OCI-M2 (cell line): Measurements from ENCODE around the gene IPO7.
A peak's percentile ranks its signal among the peaks of the same experiment; 100 is the strongest.
"Not testable (repeated sequence)": the region's sequence is repeated elsewhere in the genome, so short reads cannot be mapped to it uniquely, and the experiment has no call there.

ENCODE experiments used
- DNase-seq: peaks from one replicate; lab custom pipeline; 2025; ENCODE audit not compliant: unreplicated experiment; lab: John Stamatoyannopoulos, UW

IPO7 gene

GRCh38 chr11:9384535-9385326 lies at the start of gene IPO7:
TSS of gene IPO7 (plus strand) at chr11:9384652. CDS start at chr11:9384764, 112 bp downstream.
- DNase-seq = no peak

DNA sequence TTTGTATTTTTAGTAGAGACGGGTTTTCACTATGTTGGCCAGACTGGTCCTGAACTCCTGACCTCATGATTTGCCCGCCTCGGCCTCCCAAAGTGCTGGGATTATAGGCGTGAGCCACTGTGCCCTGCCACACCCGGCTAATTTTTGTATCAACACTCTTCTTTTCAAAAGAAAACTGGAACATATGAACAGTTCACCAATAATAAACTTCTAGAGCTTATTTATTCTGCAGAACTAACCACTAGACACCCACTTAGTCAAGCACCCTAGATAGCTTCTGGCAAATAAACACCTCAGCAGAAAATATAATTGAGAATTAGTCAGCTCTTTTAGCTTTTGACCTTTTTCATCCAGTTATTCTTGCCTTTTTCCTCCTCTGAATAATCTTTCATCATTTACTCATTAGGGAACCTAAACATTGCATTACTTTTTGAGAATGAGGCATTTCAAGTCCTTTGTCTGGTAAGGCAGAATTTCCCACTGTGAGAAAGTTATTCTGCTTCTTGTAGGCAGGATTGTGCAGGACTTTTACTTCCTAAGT lies 42.7 kb upstream of the IPO7 start:
- no peak for DNase-seq

DNA sequence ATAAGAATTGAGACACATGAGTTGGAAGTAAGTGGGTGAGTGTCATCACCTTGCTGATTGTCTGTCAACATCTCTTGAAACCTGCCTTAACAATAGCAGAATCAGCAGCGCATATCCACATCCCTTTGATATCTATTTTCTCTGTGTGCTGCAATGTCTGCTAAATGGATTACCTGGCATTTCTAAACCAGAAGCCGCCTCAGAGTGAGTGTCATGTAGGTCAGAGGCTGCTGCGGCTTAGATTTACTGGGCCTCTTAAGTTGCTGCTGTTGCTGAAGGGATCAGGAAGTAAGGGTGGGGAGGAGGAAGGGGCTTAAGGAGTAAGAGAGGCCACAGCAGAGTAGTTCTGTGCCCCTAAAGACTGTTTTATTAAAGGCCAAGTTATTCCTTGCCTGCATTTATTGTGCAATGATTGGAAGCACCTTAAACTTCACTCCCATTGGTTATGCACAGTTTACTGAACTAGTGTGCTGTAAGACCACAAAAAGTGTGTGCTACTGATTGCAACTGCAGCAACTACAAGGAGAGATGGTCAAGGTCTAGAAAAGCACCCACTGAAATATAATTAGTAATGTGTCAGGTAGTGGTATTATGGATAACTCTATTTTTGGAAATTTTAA lies 40.3 kb upstream of the IPO7 start:
- no peak for DNase-seq

DNA sequence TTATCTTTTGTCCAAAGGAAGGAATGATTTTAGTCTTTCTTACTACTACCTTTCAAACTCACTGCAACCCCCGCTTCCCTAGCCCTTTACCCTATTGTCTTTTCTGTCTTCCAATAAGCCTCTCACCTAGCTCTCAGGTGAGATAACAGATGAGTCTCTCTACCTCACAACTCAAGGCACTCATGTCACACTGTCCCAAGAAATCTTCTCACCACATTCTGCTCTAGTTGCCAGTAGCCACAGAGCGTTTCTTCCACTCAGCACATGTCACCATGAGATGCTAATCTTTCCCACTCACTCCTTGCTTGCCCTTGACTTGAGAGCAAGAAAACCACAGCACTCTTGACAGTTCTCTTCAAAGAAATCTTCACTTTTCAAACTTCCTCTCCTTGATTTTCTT lies 37.4 kb upstream of the IPO7 start:
- no peak for DNase-seq

DNA sequence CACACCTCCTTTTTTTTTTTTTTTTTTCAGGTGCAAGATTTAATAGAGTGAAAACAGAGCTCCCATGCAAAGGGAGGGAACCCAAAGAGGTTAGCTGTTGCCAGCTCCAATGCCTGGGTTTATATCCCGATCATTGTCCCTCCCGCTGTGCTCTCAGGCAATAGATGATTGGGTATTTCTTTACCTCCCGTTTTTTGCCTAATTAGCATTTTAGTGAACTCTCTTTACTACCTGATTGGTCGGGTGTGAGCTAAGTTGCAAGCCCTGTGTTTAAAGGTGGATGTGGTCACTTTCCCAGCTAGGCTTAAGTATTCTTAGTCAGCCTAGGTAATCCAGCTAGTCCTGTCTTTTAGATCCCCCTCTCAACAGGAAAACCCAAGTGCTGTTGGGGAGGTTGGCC lies 36.7 kb upstream of the IPO7 start:
- DNase-seq = not testable (repeated sequence)

GRCh38 chr11:9351321-9351881 lies 33.1 kb upstream of the IPO7 start:
- no peak for DNase-seq

DNA sequence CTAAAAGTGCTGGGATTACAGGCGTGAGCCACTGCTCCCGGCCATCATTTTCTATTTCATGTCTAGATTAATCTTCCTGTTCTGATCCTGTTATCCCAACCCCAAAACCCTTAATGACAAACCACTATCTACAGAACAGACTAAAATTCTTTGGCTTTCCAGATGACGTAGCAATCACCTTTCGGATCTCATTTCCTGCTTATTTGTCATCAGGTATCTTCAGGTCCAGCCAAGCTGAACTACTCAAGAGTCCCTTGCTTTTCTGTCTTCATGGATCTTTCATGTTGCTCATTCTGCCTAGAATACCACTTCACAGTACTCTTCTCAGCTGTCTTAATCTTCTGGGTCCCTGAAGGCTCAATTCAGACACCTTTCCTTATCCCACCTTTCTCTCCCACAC lies 27.4 kb upstream of the IPO7 start:
- DNase-seq = no peak

DNA sequence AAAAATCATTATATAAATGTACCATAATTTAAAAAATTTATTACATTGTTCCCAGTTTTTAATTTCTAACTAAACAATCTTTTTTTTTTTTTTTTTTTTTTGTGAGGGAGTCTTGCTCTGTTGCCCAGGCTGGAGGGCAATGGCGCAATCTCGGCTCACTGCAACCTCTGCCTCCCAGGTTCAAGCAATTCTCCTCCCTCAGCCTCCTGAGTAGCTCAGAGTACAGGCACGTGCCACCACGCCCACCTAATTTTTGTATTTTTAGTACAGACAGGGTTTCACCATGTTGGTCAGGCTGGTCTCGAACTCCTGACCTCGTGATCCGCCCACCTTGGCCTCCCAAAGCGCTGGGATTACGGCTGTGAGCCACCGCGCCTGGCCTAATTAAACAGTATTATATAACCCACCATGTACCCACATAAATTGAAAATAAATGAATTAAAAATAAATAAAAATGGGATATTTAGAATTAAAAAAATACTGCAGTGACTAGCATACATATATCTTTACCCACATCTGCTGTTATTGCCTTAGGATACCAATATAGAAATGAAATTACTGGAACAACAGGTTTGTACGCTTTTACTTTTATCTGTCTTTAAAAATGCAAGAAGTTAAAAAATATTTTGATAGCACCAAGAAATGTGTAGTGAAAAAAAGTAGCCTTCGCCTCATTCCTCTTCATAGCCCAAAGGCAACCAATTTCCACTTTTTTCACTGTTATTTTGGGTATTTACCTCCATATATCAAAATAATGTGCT lies 23.4 kb upstream of the IPO7 start:
- DNase-seq = not testable (repeated sequence)

- DNase-seq = no peak
Observed at GRCh38 chr11:9362393-9362863, 22.0 kb upstream of the IPO7 start.

DNA sequence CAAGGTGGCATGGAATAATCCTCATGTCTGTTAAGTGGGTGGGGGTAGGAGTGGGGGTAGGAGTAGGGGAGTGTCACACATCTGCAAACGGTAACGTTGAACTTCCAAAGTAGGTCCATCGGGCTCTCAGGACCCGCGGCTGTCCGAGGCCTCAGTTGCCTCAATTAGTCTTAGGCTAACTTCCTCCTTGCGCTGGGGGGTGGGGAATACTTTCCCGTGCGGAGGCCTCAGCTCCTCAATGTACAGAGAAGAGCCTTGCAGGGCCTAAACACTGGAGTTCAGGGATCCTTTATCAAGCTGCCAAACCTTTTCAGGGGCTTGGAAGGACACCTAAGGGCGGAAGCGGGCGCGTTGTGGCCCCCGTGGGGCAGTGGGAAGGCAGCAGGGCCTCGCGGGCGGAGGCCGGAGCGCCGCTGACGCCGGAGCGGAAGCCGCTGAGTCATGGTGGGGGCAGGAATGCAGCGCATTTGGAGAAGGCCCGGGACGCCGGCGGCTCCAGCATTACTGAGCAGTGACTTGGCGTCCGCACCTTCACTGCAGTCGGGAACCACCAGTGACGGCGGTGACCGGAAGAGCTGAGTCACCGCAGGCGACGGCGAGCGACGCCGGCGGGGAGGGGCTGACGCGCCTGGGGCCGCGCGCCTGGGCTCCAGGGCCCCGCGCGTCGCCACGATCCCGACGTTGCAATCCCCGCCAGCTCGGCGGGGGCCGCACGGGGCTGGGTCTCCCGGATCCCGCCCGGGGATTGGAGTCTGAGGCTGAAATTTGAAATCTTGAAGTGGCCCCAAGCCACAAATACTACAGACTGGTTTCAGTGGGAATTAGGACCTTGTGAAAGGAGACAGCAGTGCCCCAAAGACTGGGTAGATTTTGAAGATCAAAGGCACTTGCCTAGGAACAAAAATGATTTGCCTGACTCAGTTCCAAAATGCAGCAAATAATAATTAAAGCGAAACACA lies 20.2 kb upstream of the IPO7 start:
- peak; percentile 32 for DNase-seq

DNA sequence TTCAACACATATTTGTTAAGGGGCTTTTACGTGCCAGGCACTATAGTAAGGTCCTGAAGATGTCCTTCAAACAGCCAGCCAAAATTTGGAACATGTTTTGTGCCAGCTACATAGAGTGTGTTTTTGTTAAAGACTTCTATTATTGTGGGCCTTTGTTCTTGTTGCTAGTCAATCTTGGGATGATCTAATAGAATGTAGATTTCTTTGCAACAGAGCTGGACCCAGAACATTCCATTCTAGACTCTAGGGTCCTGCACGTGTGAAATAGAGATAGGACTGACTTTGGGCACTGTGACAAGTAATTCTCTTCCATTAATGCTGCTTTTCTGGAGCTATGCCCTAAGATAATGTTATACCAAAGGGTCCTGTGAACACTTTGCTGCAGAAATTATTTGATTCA lies 16.9 kb upstream of the IPO7 start:
- no peak for DNase-seq

GRCh38 chr11:9377036-9377435 lies 7.4 kb upstream of the IPO7 start:
- DNase-seq = no peak

DNA sequence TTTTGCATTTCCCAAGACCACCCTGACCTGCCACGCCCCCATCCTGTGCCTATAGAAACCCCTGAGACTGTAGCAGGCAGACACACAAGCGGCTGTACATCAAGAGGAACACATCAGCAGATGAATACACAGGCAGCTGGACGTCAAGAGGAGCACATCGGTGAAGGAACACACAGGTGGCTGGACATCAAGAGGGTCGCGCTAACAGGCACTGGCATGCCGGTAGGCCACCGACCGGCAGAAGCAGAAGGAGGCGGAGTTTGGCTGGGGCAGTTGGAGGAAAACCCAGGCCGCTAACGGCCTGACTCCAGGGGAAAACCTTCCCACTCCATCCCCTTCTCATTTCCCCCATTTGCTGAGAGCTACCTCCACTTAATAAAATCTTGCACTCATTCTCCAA lies 5.4 kb upstream of the IPO7 start:
- no peak for DNase-seq

DNA sequence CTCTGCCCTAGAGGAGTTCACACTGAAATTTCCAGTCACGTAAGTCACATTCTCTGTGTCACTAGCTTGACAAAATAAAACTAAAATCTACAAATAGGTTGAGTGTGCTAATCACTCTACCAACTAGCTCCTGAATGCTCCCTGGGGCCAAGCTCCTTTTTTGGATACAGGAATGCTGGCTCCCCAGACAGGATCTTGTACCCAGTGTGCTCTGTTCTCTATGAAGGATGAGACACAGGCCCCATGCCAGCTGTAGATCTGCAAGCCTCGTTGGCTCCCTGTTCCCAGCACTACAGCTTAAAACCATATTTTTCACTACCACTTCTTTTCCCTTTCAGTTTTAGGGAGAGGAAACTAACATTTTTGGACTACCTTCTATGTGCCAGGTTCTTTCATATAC lies 3.7 kb upstream of the IPO7 start:
- no peak for DNase-seq

DNA sequence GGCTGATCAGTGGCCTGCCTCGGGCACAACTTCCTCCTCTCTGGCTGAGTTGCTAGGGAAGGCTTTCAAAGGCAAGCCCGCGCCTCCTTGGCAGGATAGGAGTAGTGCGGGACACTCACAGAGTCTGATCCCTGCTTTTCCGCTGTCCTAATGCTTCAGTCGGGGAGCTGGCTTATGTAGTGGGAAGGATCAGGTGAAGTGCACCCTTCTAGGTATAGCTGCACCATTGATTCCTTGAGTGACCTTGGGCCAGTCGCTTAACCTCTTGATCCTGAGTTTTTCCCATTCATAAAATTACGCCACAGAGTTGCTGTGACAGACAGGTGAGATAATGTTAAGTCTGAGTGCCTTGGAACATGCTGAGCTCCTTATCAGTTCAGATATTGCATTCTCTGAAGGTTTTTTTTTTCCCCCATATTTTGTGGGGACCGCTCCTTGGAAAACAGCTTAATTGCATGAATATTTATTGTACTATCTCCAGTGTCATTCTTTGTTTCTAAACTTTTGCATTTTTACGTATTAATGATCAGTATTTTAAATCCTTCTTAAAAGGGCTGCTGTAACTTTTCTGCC lies 961 bp downstream of the IPO7 start:
- DNase-seq = no peak

DNA sequence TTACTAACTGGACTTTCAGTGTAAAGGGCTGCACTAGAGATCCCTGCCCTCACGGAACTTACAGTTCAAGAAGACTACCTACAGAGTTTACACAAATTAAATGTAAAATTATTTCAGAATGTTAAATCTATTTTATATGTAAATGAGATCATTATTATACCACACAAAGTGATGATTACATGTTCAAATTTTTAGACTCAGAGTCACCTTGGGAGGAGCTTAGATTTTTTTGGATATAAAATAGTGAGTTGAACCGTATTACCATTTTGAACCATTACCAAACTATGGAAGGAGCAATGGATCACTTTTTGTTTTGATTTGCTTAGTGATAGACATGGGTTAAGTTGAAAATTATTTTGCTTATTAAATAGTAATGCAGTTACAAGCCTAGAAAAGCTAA lies 1.6 kb downstream of the IPO7 start:
- no peak for DNase-seq

- DNase-seq = no peak
Observed at GRCh38 chr11:9386901-9387300, 2.4 kb downstream of the IPO7 start.

GRCh38 chr11:9396310-9396709 lies 11.9 kb downstream of the IPO7 start:
- no peak for DNase-seq

DNA sequence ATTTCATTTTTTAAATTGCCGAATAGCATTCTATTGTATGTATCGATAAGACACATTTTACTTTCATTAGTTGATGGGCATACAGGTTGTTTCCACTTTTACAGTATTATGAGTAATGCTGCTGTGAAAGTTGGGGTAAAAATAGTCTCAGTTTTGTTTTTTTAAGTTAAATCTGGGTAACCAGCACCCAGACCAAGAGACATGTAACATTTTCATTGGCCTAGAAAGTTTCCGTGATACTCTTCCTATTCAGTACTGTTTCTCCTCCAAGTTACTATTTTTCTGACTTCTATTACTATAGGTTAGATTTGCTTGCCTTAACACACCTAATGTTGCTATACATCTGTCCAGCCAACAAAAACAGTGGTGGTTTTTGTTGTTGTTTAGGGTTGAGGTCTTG lies 12.3 kb downstream of the IPO7 start:
- no peak for DNase-seq
